Measurements from ENCODE around the gene MEX3A.

DNA sequence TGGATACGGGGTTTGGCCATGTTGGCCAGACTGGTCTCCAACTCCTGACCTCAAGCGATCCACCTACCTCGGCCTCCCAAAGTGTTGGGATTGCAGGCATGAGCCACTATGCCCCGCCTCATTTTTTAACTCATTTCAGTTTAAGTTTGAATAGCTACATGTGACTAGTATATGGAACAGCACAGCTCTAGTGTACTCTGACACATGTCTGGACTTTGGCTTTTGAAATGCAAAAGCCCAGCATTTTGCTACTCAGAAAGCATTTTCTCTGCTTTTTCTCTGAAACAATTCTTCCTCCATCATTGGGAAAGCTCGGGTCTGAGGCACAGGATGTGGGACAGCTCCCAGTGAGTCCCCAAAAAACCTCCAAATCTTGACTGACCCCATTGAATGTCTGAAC lies 57.5 kb downstream of the MEX3A start:
- TF ChIP-seq POLR2AphosphoS5 (IDR thresholded peaks at IDR 0.05; ENCODE audit: low read depth, low read length) (no peak), TAF1 (IDR thresholded peaks at IDR 0.05; ENCODE audit: borderline replicate concordance, low read depth, low read length) (no peak)

Measured in GM12892 (cell line).